Activated B cell treated with CpG ODN at 0.5 μM for 24 hours (primary cell): ENCODE measurements around the gene TTC33. TPM values are rescaled to one million over a fixed set of nuclear protein-coding genes. Genes with fewer than 3 reads are reported as not detected.
A peak's percentile ranks its signal among the peaks of the same experiment; 100 is the strongest.

Experiments used
- ATAC-seq: fragments of 200-7000 bp; cut with Tn5 transposase; one replicate; pipeline ENCODE4 v1.10.0; 2021; ENCODE audit warnings: low read depth, mild to moderate bottlenecking, moderate library complexity
- CTCF ChIA-PET: fragments of 350-600 bp; sonication (Branson Sonifier 250); formaldehyde crosslinking; loops from one replicate; lab custom pipeline; 2021; ENCODE audit warnings: antibody characterized with exemption; lab: Charles Lee
- POLR2A ChIA-PET: fragments of 350-600 bp; sonication (Branson Sonifier 250); formaldehyde crosslinking; loops from one replicate; lab custom pipeline; 2021; ENCODE audit warnings: antibody characterized with exemption; lab: Charles Lee
- DNase-seq: peaks from one replicate; pipeline ENCODE4 v3.0.0; 2022
- H3K27ac Mint-ChIP-seq: one replicate; pipeline ENCODE4 v1.8.0; 2020; ENCODE audit warnings: mixed read lengths
- H3K27me3 Mint-ChIP-seq: one replicate; pipeline ENCODE4 v1.8.0; 2021; ENCODE audit warnings: mixed read lengths
- H3K36me3 Mint-ChIP-seq: one replicate; pipeline ENCODE4 v1.8.0; 2021; ENCODE audit warnings: low read depth, mixed read lengths
- H3K4me1 Mint-ChIP-seq: one replicate; pipeline ENCODE4 v1.8.0; 2021; ENCODE audit warnings: mixed read lengths
- H3K4me3 Mint-ChIP-seq: one replicate; pipeline ENCODE4 v1.8.0; 2020; ENCODE audit warnings: mild to moderate bottlenecking, mixed read lengths
- H3K9me3 Mint-ChIP-seq: one replicate; pipeline ENCODE4 v1.8.0; 2020; ENCODE audit warnings: mixed read lengths
- CTCF ChIP-seq: fragments of 200-600 bp; IDR thresholded peaks from one replicate; pipeline ENCODE4 v1.8.0; 2022; ENCODE audit warnings: antibody characterized with exemption, mild to moderate bottlenecking
- intact Hi-C: fragments of 100-400 bp; cut with micrococcal nuclease; formaldehyde crosslinking; loops from one replicate; pipeline ENCODE4 v1.15.1; 2024
- total RNA-seq: library from RNA; stranded (reverse); gene quantifications from 2 replicates; pipeline ENCODE4 v1.2.3, GENCODE V29; 2022

Gene TTC33
- total RNA-seq, 1 donor from 2014 or later = 9.2 TPM

GRCh38 chr5:40572937-40573336, 182.8 kb downstream of the TTC33 start:
- H3K27ac Mint-ChIP-seq = no peak overlapping the region
- DNase-seq (no peak), ATAC-seq (no peak)
- POLR2A ChIA-PET = no interaction called here
- CTCF ChIA-PET = no interaction called here
- no peak overlapping the region for H3K4me3 Mint-ChIP-seq
- no peaks in the 10 kb centered on the region for H3K36me3 Mint-ChIP-seq
- intact Hi-C loops = loop anchor here (5.0 kb wide), 2 partner anchors 61 to 104 kb away; partner anchors contain the start of gene PTGER4
- TF ChIP-seq CTCF = no peak
- H3K9me3 Mint-ChIP-seq = no peaks in the 10 kb centered on the region
- H3K27me3 Mint-ChIP-seq = no peaks in the 10 kb centered on the region
- peaks cover 39% of the 10 kb centered on the region for H3K4me1 Mint-ChIP-seq

- no peak overlapping the region for H3K4me3 Mint-ChIP-seq
- intact Hi-C loops = loop anchor here (5.0 kb wide), 2 partner anchors 60 to 105 kb away; partner anchors contain the start of gene PTGER4
- H3K36me3 Mint-ChIP-seq = no peaks in the 10 kb centered on the region
- no peak for TF ChIP-seq CTCF
- ATAC-seq (no peak), DNase-seq (no peak)
- ChIA-PET CTCF (no interaction called here), POLR2A (no interaction called here)
- peaks cover 39% of the 10 kb centered on the region for H3K4me1 Mint-ChIP-seq
- H3K27me3 Mint-ChIP-seq = no peaks in the 10 kb centered on the region
- no peaks in the 10 kb centered on the region for H3K9me3 Mint-ChIP-seq
- H3K27ac Mint-ChIP-seq = no peak overlapping the region
Observed at GRCh38 chr5:40572391-40572790, 183.4 kb downstream of the TTC33 start.

GRCh38 chr5:40571729-40572128, 184.0 kb downstream of the TTC33 start:
- no peak for DNase-seq
- ChIA-PET POLR2A (no interaction called here), CTCF (no interaction called here)
- intact Hi-C loops = loop anchor here (5.0 kb wide), 2 partner anchors 59 to 106 kb away; partner anchors contain the start of gene PTGER4
- Mint-ChIP-seq H3K4me1 (peaks cover 39% of the 10 kb centered on the region), H3K27ac (no peak overlapping the region), H3K9me3 (no peaks in the 10 kb centered on the region), H3K36me3 (no peaks in the 10 kb centered on the region), H3K4me3 (no peak overlapping the region), H3K27me3 (no peaks in the 10 kb centered on the region)
- no peak for TF ChIP-seq CTCF
- no peak for ATAC-seq

- peaks cover 39% of the 10 kb centered on the region for H3K4me1 Mint-ChIP-seq
- intact Hi-C loops = loop anchor here (5.0 kb wide), 2 partner anchors 58 to 107 kb away; partner anchors contain the start of gene PTGER4
Observed at GRCh38 chr5:40570408-40571129, 185.2 kb downstream of the TTC33 start.

More at GRCh38 chr5:40570408-40571129, 185.2 kb downstream of the TTC33 start:
- TF ChIP-seq CTCF = no peak
- POLR2A ChIA-PET = interaction anchor here (1.0 to 1.1 kb wide), 2 partner anchors 17 to 119 kb away, joined by 3 read pairs; no protein-coding TSS in a partner anchor
- peak overlapping the region; percentile 64 for H3K27ac Mint-ChIP-seq
- no peak for DNase-seq
- ATAC-seq = peak; percentile 72
- no peaks in the 10 kb centered on the region for H3K36me3 Mint-ChIP-seq
- no peaks in the 10 kb centered on the region for H3K27me3 Mint-ChIP-seq
- H3K9me3 Mint-ChIP-seq = no peaks in the 10 kb centered on the region
- peak overlapping the region; percentile 59 for H3K4me3 Mint-ChIP-seq
- CTCF ChIA-PET = interaction anchor here (1.1 kb wide), 1 partner anchor 134 kb away, joined by 3 read pairs; no protein-coding TSS in a partner anchor
